Left kidney (tissue), 2 donors: ENCODE measurements around the gene IL27RA. TPM values are rescaled to one million over a fixed set of nuclear protein-coding genes. Genes with fewer than 3 reads are reported as not detected.

Source experiments
- DNase-seq: peaks from one replicate; pipeline ENCODE4 v3.0.0-alpha.2; 2013
- polyA plus RNA-seq: library from polyadenylated mRNA; unstranded; fragments of 120-200 nt; gene quantifications from one replicate; pipeline ENCODE4 v1.2.1, GENCODE V29; 2013; ENCODE audit not compliant: insufficient read length

IL27RA gene
- polyA plus RNA-seq, 1 donor: 5.9 TPM

DNA sequence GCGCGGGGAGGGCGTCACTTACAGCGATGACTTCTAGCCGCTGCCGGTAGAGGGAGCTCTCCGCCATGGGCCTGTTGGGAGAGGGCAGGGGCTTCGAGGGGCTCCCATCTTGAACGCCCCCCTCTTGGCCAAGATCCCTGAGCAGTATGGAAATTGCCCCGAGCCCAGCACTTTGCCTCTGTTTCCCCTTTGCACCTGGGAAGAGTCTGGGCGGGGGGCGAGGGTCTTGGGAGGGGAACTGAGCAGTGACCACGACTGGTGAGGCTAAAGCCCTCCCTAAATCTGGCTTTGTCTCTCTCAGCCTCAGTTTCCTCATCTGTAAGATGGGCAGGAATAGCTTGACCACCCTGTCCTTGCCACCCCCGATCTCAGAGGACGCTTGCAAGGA lies 27.5 kb downstream of the IL27RA start:
- DNase-seq: no peak

GRCh38 chr19:14059652-14060155 lies 28.1 kb downstream of the IL27RA start:
- no peak for DNase-seq

- DNase-seq: no peak
These were observed 29.7 kb downstream of the IL27RA start for GRCh38 chr19:14061081-14061749.

DNA sequence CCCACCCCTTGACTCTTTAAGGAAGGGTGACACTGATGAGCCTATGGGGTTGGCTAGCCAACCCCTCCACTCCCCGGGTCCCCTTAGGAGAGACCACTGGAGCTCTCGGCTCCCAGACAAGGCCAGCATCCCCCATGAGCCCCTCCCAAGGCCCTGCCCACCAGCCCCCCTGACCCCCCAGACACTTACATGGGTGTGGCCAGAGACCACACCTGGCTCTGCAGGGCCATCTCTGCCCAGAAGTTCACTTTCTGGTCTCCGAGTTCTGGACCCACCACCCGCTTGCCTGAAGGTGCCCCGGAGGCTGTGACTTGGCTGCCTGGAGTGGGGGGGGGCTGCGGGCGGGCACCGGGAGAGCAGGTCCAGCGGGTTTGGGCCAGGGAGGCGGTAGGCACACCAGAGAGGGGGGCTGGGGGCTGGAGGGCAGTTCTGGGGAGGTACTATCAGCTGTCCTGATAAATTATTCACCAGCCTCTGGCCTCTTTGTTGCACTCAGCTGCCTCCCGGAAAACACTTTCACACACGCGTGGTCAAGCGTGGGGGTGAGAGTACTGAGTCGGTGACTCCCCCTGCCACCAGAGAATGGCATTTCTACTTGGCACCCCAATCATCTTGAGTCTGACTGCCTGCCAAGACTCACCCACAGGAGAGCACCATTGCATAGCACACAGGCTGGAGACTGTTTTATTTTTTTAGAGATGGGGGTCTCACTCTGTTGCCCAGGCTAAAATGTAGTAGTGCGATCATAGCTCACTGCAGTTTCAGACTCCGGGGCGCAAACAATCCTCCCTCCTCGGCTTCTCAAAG lies 30.4 kb downstream of the IL27RA start, which contains the start of gene PALM3:
PALM3 (minus strand) TSS at position 326 of the 807 bp plus-strand sequence; CDS start at position 230, 96 bp downstream.
- DNase-seq: peak; percentile 67

GRCh38 chr19:14062558-14062855 lies 30.9 kb downstream of the IL27RA start:
- no peak for DNase-seq

GRCh38 chr19:14063105-14063504 lies 31.5 kb downstream of the IL27RA start:
- no peak for DNase-seq

- no peak for DNase-seq
These were observed 34.6 kb downstream of the IL27RA start for GRCh38 chr19:14066134-14066533.

GRCh38 chr19:14070268-14071050 lies 38.9 kb downstream of the IL27RA start:
- DNase-seq: no peak

- DNase-seq: no peak
These were observed 41.1 kb downstream of the IL27RA start, which contains the start of gene MISP3 for GRCh38 chr19:14072535-14073260. Gene MISP3, plus strand, starts transcription at chr19:14072786. Its CDS starts 524 bp downstream, at chr19:14073310.

GRCh38 chr19:14073261-14073924 lies 41.8 kb downstream of the IL27RA start:
- DNase-seq: no peak

DNA sequence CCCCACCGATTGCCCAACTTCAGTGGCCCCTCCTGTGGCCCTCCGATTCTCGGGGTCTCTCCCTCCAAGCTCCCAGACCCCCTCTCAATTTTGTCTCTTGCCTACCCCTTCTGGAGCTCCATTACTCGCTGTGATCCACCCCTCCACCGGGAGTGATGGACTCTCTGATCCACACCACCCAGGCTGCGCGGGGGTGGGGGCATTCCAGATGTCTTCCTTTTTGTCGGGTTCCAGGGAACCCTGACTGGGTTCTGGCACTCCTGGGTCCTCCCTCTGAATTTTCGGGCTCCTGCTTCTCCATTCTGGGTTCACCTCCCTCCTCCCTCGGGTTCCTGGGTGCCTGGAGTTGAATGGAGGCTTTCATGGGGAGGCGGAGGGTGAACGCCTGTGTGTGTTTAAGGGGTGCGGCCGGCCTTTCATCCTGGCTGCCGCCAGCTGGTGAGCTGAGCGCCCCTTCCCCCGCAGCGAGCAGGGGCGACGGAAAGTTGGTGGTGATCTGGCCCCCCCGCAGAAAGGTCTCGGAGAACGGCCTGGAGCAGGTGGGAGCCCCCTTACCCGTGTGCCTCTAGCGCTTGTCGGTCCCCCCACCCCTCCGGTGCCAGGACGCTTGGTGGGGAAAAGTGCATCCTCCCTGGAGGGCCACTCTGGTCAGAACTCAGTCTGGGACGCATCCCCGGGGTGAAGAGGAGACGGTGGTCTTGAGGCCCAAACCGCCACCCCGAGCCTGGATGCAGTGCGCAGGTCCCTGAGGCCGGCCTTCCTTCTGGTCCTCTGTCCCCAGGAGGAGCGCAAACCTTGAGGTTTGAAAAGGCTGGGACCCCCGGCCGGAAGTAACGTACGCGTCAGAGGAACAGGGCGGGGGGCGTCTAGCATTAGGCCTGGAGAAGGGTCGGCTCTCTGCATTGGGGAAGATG lies 42.6 kb downstream of the IL27RA start:
- DNase-seq: no peak

DNA sequence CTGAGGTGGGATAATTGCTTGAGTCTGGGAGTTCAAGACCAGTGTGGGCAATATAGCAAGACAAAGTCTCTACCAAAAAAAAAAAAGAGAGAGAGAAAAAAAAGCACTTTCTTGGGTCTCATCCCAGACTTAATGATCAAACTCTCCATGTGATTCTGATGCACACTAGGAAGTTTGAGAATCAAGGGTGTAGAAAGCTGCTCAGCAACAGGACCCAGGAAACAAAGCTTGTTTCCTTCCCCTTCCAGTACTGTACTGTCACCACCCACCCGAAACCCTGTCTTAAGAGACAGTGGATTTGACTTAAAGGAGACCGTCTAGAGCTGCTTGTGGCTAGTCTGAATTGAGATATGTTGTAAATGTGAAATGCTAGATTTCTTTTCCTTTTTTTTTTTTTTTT lies 46.8 kb downstream of the IL27RA start:
- no peak for DNase-seq

- DNase-seq: peak; percentile 100
These were observed 49.6 kb downstream of the IL27RA start for GRCh38 chr19:14080887-14081796.

DNA sequence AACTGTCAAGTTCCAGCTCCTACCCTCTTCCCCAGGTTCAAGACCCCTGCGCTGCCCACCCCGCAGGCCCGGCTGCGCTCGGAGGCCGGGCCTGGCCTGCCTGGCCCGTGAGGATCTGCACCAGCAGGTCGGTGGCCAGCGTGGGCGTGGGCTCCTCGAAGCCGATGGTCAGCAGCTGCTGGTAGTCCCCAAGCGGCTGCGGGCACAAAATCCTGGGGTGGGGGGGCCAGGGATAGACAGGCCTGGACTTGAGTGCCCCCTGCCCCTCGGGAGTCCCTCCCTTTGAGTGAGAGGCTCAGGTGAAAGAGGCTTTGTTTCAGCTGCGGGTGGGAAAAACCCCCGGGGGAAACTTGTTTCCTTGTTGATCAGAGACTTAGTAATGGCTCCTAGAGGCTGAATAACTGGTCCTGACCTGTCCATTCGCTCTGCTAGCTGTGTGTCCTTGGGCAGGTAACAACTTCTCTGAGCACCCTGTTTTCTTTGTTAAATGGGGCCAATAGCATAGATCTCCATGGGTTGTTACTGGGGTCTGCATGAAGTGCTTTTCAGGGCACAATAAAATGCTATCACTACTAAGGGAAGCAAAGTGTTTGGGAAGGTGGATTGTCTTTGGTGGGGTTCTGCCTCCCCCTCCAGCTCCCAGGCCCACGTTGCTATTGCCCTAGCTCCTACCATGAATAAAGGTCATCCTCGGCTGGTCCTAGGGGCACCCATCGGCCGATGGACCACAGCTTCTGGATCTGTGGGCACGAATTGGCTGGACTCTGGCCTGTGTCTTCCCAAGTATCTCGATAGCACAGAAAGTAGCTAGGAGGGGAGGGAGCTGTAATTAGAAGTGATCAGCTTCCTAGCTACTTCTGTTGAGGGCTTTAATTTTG lies 50.5 kb downstream of the IL27RA start:
- no peak for DNase-seq

DNA sequence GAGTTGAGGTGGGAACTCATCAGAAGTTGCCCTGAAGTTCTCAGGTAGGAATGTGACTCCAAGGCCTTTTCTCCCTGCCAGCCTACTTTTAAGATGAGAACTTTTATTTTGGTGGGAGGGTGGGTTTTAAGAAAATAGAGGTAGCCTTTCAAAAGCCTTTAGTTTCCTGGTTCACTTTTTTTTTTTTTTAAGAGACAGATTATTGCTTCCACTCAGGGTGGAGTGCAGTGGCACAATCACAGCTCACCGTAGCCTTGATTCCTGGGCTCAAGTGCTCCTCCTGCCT lies 51.1 kb downstream of the IL27RA start:
- DNase-seq: no peak

- DNase-seq: no peak
These were observed 53.9 kb downstream of the IL27RA start, which contains the start of gene C19orf67 for GRCh38 chr19:14085309-14085995. Gene C19orf67, minus strand, starts transcription at chr19:14085783. Its CDS starts 156 bp downstream, at chr19:14085627.

DNA sequence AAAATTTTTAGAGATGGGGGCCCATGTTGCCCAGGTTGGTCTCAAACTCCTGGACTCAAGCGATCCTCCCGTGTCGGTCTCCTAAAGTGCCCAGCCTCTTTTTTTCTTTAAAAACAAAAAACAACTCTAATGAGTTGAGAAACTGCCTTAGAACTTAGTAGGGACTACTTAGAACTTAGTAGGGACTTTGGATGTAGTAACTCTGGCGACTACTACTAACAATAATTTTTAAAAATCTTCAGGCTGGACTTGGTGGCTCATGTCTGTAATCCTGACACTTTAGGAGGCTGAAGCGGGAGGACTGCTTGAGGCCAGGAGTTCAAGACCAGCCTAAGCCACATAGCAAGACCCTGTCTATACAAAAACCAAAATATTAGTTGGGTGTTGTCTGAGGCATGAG lies 54.5 kb downstream of the IL27RA start:
- DNase-seq: no peak
